ENCODE measurements around the gene IGFN1. TPM values are rescaled to one million over a fixed set of nuclear protein-coding genes. Genes with fewer than 3 reads are reported as not detected.

Gene IGFN1
- total RNA-seq, 1 donor from 2014 or later = 0.38 TPM

DNA sequence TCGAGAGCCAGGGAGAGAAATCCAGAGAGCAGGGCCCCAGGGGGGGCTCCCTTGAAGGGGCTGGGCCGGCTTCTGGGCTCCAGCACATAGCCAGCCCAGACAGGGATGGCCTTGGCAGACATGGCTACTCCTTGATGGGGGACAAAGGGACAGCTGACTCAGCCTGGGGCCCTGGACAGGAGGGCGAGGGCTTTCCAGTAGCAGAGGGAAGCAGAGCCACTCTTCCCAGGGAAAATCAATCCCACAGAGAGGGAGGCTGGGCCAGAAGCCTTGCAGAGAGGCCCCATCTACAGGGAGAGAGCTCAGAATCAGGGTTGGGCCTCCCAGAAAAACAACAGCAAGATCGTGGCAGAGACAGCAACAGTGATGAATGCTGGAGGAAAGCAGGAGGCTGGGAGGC, 15.6 kb downstream of the IGFN1 start:
- Mint-ChIP-seq H3K27ac (no peak overlapping the region), H3K36me3 (ENCODE audit: insufficient read depth) (no peaks in the 10 kb centered on the region)

GRCh38 chr1:201207046-201207445, 16.4 kb downstream of the IGFN1 start:
- peaks cover 38% of the 10 kb centered on the region for H3K27me3 Mint-ChIP-seq
- H3K27ac Mint-ChIP-seq = no peak overlapping the region
- no peak overlapping the region for H3K4me3 Mint-ChIP-seq (ENCODE audit: low read depth)
- H3K4me1 Mint-ChIP-seq (ENCODE audit: low read depth) = peaks cover 4% of the 10 kb centered on the region
- H3K9me3 Mint-ChIP-seq (ENCODE audit: low read depth) = no peaks in the 10 kb centered on the region
- no peak for DNase-seq (ENCODE audit: low spot score, unreplicated experiment)
- TF ChIP-seq, protein P1, sequence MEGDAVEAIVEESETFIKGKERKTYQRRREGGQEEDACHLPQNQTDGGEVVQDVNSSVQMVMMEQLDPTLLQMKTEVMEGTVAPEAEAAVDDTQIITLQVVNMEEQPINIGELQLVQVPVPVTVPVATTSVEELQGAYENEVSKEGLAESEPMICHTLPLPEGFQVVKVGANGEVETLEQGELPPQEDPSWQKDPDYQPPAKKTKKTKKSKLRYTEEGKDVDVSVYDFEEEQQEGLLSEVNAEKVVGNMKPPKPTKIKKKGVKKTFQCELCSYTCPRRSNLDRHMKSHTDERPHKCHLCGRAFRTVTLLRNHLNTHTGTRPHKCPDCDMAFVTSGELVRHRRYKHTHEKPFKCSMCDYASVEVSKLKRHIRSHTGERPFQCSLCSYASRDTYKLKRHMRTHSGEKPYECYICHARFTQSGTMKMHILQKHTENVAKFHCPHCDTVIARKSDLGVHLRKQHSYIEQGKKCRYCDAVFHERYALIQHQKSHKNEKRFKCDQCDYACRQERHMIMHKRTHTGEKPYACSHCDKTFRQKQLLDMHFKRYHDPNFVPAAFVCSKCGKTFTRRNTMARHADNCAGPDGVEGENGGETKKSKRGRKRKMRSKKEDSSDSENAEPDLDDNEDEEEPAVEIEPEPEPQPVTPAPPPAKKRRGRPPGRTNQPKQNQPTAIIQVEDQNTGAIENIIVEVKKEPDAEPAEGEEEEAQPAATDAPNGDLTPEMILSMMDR (IDR thresholded peaks at IDR 0.05; ENCODE audit: unreplicated experiment) = no peak
- no peaks in the 10 kb centered on the region for H3K36me3 Mint-ChIP-seq (ENCODE audit: insufficient read depth)

More for the DNA sequence above, 15.6 kb downstream of the IGFN1 start:
- H3K9me3 Mint-ChIP-seq (ENCODE audit: low read depth) = no peaks in the 10 kb centered on the region
- peaks cover 33% of the 10 kb centered on the region for H3K27me3 Mint-ChIP-seq
- H3K4me3 Mint-ChIP-seq (ENCODE audit: low read depth) = no peak overlapping the region
- DNase-seq (ENCODE audit: low spot score, unreplicated experiment) = no peak
- TF ChIP-seq, protein P1 (IDR thresholded peaks at IDR 0.05; ENCODE audit: unreplicated experiment) = no peak
- H3K4me1 Mint-ChIP-seq (ENCODE audit: low read depth) = peaks cover 4% of the 10 kb centered on the region

- no peaks in the 10 kb centered on the region for H3K9me3 Mint-ChIP-seq (ENCODE audit: low read depth)
- peaks cover 4% of the 10 kb centered on the region for H3K4me1 Mint-ChIP-seq (ENCODE audit: low read depth)
- no peak for DNase-seq (ENCODE audit: low spot score, unreplicated experiment)
- H3K36me3 Mint-ChIP-seq (ENCODE audit: insufficient read depth) = no peaks in the 10 kb centered on the region
- TF ChIP-seq, protein P1 (IDR thresholded peaks at IDR 0.05; ENCODE audit: unreplicated experiment) = no peak
- H3K4me3 Mint-ChIP-seq (ENCODE audit: low read depth) = no peak overlapping the region
- H3K27me3 Mint-ChIP-seq = peaks cover 45% of the 10 kb centered on the region
- H3K27ac Mint-ChIP-seq = no peak overlapping the region
Observed at GRCh38 chr1:201208236-201208635, 17.6 kb downstream of the IGFN1 start.

GRCh38 chr1:201212056-201212455, 21.4 kb downstream of the IGFN1 start:
- H3K36me3 Mint-ChIP-seq (ENCODE audit: insufficient read depth) = no peaks in the 10 kb centered on the region
- no peaks in the 10 kb centered on the region for H3K9me3 Mint-ChIP-seq (ENCODE audit: low read depth)
- DNase-seq (ENCODE audit: low spot score, unreplicated experiment) = no peak
- H3K27me3 Mint-ChIP-seq = peaks cover 34% of the 10 kb centered on the region
- no peak overlapping the region for H3K27ac Mint-ChIP-seq
- TF ChIP-seq, protein P1 (IDR thresholded peaks at IDR 0.05; ENCODE audit: unreplicated experiment) = no peak
- no peaks in the 10 kb centered on the region for H3K4me1 Mint-ChIP-seq (ENCODE audit: low read depth)
- H3K4me3 Mint-ChIP-seq (ENCODE audit: low read depth) = no peak overlapping the region

DNA sequence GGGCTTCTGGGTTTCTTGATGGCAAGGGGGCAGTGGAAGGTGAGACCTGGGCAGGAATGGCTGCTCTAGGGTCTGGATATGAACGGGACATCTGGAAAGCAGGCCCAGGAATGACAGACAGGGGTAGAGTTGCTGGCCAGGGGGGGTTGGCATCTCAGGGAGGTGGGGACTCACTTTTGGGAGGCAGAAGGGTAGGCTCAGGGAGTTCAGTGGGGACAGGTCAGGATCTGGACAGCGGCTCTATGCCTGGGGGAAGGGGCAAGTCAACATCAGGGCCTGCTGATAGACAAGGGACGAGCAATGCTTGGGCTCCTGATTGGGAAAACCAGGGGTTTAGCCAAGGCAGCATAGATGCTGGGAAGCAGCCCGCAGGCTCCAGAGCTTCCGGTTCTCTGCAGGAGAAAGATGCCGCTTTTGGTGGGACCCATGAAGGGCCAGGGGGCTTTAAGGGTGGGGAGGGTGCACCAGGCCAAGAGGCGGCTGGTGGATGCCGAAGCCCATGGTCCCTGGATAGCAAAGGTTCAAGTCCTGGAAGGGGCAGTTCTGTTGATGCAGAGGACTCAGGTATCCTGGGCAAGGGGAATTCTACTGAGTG, 21.9 kb downstream of the IGFN1 start:
- Mint-ChIP-seq H3K27me3 (peaks cover 37% of the 10 kb centered on the region), H3K36me3 (ENCODE audit: insufficient read depth) (no peaks in the 10 kb centered on the region), H3K4me1 (ENCODE audit: low read depth) (no peaks in the 10 kb centered on the region), H3K27ac (no peak overlapping the region), H3K9me3 (ENCODE audit: low read depth) (no peaks in the 10 kb centered on the region), H3K4me3 (ENCODE audit: low read depth) (no peak overlapping the region)
- TF ChIP-seq, protein P1 (IDR thresholded peaks at IDR 0.05; ENCODE audit: unreplicated experiment) = no peak
- no peak for DNase-seq (ENCODE audit: low spot score, unreplicated experiment)

Data from progenitor cell of endocrine pancreas (in vitro differentiated cells).